ENCODE data around the gene MYO1D. TPM values are rescaled to one million over a fixed set of nuclear protein-coding genes. Genes with fewer than 3 reads are reported as not detected.

MYO1D gene
- total RNA-seq, 3 donors from 2014 or later, result 166 to 495 (median 256) TPM

DNA sequence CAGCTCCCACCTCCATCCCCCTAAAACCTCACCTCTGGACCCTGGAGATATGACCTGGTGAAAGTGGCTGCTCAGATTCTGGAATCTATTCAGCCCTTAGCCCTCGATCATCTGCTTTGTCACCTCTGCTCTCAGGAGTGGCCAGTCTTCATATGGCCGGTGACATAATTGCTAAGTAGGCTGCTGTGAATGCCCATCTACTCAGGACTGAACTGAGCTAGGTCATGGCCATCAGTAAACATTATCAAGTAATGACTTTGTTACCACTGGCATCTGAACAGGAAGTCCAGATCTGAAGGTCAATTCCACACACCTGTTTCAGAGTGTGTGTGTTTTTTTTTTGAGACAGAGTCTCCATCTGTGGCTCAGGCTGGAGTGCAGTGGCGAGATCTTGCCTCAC is 311.5 kb downstream of the MYO1D start:
- H3K4me3 ChIP-seq, result no peak overlapping the region
- no peaks in the 10 kb centered on the region for H3K4me1 ChIP-seq (ENCODE audit: low read depth)
- DNase-seq (no peak), ATAC-seq (peak; percentile 55)
- intact Hi-C loops (cut with DNase I, micrococcal nuclease), result no loop called here
- TF ChIP-seq, protein P1, sequence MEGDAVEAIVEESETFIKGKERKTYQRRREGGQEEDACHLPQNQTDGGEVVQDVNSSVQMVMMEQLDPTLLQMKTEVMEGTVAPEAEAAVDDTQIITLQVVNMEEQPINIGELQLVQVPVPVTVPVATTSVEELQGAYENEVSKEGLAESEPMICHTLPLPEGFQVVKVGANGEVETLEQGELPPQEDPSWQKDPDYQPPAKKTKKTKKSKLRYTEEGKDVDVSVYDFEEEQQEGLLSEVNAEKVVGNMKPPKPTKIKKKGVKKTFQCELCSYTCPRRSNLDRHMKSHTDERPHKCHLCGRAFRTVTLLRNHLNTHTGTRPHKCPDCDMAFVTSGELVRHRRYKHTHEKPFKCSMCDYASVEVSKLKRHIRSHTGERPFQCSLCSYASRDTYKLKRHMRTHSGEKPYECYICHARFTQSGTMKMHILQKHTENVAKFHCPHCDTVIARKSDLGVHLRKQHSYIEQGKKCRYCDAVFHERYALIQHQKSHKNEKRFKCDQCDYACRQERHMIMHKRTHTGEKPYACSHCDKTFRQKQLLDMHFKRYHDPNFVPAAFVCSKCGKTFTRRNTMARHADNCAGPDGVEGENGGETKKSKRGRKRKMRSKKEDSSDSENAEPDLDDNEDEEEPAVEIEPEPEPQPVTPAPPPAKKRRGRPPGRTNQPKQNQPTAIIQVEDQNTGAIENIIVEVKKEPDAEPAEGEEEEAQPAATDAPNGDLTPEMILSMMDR (IDR thresholded peaks at IDR 0.05), result no peak
- H3K36me3 ChIP-seq (ENCODE audit: low read depth), result no peaks in the 10 kb centered on the region
- no peaks in the 10 kb centered on the region for H3K9me3 ChIP-seq

DNA sequence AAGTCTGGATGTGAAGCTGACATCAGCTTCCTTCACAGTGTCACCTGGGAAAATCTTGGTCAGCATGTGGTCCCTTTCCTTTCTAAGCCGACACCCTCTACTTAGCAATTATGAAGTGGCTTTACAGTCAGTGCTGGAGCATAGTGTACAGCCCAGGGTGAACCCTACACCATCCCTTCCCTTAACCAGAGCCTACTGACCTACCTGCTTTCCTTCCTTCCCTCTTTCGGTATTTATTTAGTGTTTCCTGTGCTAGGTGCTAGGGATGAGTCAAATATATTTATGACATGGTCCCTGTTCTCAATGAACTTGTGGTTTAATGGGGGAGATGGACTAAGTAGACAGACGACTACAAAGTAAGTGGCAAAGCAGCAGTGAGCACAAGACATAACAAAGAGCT is 312.6 kb downstream of the MYO1D start:
- TF ChIP-seq, protein P1 (IDR thresholded peaks at IDR 0.05), result no peak
- intact Hi-C loops (cut with DNase I, micrococcal nuclease), result no loop called here
- DNase-seq, result no peak
- H3K4me1 ChIP-seq (ENCODE audit: low read depth), result no peaks in the 10 kb centered on the region
- no peaks in the 10 kb centered on the region for H3K36me3 ChIP-seq (ENCODE audit: low read depth)
- no peak overlapping the region for H3K4me3 ChIP-seq
- no peaks in the 10 kb centered on the region for H3K9me3 ChIP-seq
- ATAC-seq, result peak; percentile 12

DNA sequence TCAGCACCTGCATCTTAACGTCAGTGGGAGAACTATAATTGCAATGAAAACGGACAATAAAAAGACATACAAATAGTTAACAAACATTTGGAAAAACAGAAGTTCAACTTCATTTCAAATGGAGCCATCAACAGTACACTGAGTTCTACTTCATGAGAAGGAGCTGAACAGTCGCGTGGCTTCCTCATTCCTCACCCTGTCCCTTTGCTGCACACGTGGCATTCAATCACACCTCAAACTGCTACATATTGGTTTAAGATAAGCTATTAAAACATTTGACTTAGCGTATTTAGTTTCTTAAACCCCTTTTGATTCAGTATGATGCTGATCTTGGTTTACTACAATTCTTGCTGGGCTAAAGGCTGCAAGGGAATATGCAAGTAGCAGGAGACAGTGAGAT is 313.3 kb downstream of the MYO1D start:
- no peaks in the 10 kb centered on the region for H3K9me3 ChIP-seq
- ATAC-seq (no peak), DNase-seq (no peak)
- no peaks in the 10 kb centered on the region for H3K4me1 ChIP-seq (ENCODE audit: low read depth)
- H3K36me3 ChIP-seq (ENCODE audit: low read depth), result no peaks in the 10 kb centered on the region
- H3K4me3 ChIP-seq, result no peak overlapping the region
- TF ChIP-seq, protein P1 (IDR thresholded peaks at IDR 0.05), result no peak
- intact Hi-C loops (cut with DNase I, micrococcal nuclease), result no loop called here

DNA sequence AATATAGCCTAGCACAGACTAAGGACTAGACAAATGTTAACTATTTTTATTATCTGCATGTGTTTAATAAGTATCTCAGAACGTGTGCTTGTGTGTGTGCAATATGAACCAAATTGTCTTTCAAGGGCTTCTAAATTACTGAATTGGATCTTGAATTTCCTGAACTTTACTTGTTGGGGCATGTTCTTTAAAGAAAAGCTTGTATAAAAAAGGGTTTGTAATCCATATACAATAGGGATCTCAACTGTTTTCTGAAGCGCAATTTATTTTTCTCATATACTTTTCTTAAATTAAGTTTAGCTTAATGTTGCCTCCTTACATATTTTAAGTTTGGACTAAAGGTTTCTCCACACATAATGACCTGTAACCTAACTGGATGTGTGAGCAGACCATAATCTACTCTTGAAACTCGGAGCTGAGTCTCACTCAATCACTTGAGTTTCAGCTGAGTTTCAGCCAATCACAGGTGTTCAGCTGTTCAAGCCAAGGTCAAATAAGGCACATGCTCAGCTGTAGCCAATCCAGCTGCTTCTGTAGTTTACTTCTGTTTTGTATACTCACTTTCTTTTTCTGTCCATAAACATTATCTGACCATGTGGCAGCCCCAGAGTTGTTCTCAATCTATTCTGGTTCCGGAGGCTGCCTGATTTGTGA is 317.8 kb downstream of the MYO1D start:
- Histone ChIP-seq H3K36me3 (ENCODE audit: low read depth) (no peaks in the 10 kb centered on the region), H3K9me3 (no peaks in the 10 kb centered on the region), H3K4me3 (no peak overlapping the region), H3K4me1 (ENCODE audit: low read depth) (peaks cover 2% of the 10 kb centered on the region)
- DNase-seq, result no peak
- intact Hi-C loops (cut with DNase I, micrococcal nuclease), result no loop called here
- peak; percentile 36 for ATAC-seq
- TF ChIP-seq, protein P1 (IDR thresholded peaks at IDR 0.05), result no peak

DNA sequence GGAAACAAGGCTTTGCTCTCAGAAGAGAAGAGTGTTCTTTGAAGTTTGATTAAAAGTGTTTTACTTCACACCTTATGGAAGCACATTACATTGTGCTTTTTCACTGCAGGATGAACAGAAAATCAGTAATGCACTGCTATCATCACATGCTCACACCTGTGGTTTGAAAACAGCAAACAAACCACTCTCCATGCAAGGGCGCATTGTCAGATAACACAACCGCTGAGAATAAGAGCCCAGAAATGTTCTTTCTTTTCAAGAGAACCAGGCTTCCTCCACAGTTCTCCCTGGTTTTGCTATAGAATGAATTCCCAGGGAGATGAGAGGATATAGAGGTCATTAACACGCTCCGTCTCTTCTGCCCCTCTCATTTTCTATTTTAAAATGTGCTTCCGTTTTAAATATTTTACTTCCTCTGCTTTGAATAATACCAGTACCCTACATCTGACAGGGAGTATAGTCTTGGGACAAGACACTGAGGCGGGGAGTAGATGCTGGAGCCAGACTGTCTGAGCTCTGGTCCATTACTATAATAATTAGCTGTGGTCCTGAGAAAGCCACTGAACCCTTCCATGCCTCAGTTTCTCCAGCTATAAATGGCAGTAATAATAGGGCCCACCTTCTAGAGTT is 318.5 kb downstream of the MYO1D start:
- DNase-seq (no peak), ATAC-seq (peak; percentile 38)
- Histone ChIP-seq H3K4me1 (ENCODE audit: low read depth) (peaks cover 4% of the 10 kb centered on the region), H3K36me3 (ENCODE audit: low read depth) (no peaks in the 10 kb centered on the region), H3K4me3 (no peak overlapping the region), H3K9me3 (no peaks in the 10 kb centered on the region)
- intact Hi-C loops (cut with DNase I, micrococcal nuclease), result no loop called here
- TF ChIP-seq, protein P1 (IDR thresholded peaks at IDR 0.05), result no peak
